Activated CD8-positive, alpha-beta memory T cell treated with anti-CD3 and anti-CD28 coated beads, Interleukin-2, amount 50 U/mL, for 1 hour (primary cell): ENCODE measurements around the gene MLLT3.

Experiments used
- DNase-seq: peaks from one replicate; pipeline ENCODE4 v3.0.0-alpha.2; 2020; ENCODE audit errors: extremely low read depth

The MLLT3 gene

GRCh38 chr9:20382460-20383071 lies 239.7 kb downstream of the MLLT3 start:
- DNase-seq: no peak

GRCh38 chr9:20380546-20380945 lies 241.8 kb downstream of the MLLT3 start:
- no peak for DNase-seq

- no peak for DNase-seq
These were observed 242.5 kb downstream of the MLLT3 start for GRCh38 chr9:20379804-20380225.

GRCh38 chr9:20378851-20379250 lies 243.4 kb downstream of the MLLT3 start:
- no peak for DNase-seq

- DNase-seq: no peak
These were observed 244.5 kb downstream of the MLLT3 start for GRCh38 chr9:20377790-20378189.

- DNase-seq: no peak
These were observed 245.4 kb downstream of the MLLT3 start for GRCh38 chr9:20376731-20377375.

GRCh38 chr9:20376042-20376441 lies 246.3 kb downstream of the MLLT3 start:
- DNase-seq: no peak

GRCh38 chr9:20373263-20373662 lies 249.0 kb downstream of the MLLT3 start:
- no peak for DNase-seq

GRCh38 chr9:20369391-20369790 lies 252.9 kb downstream of the MLLT3 start:
- no peak for DNase-seq

GRCh38 chr9:20367855-20368254 lies 254.4 kb downstream of the MLLT3 start:
- no peak for DNase-seq

GRCh38 chr9:20364959-20365358 lies 257.3 kb downstream of the MLLT3 start:
- DNase-seq: no peak

- no peak for DNase-seq
These were observed 259.1 kb downstream of the MLLT3 start for GRCh38 chr9:20363233-20363632.

GRCh38 chr9:20361656-20362570 lies 260.4 kb downstream of the MLLT3 start:
- no peak for DNase-seq

GRCh38 chr9:20361229-20361628 lies 261.1 kb downstream of the MLLT3 start:
- no peak for DNase-seq

GRCh38 chr9:20358207-20358606 lies 264.1 kb downstream of the MLLT3 start:
- DNase-seq: no peak

- DNase-seq: no peak
These were observed 265.3 kb downstream of the MLLT3 start for GRCh38 chr9:20357037-20357432.

- peak; percentile 9 for DNase-seq
These were observed 265.8 kb downstream of the MLLT3 start for GRCh38 chr9:20356403-20357036.

- no peak for DNase-seq
These were observed 267.3 kb downstream of the MLLT3 start for GRCh38 chr9:20355022-20355421.

- DNase-seq: no peak
These were observed 268.2 kb downstream of the MLLT3 start for GRCh38 chr9:20353931-20354652.

- no peak for DNase-seq
These were observed 268.8 kb downstream of the MLLT3 start for GRCh38 chr9:20353524-20353923.

- no peak for DNase-seq
These were observed 269.7 kb downstream of the MLLT3 start for GRCh38 chr9:20352591-20352990.

GRCh38 chr9:20351715-20352114 lies 270.6 kb downstream of the MLLT3 start:
- DNase-seq: no peak
